Fibroblast of lung (primary cell): Measurements from ENCODE around the gene ZMAT2. TPM values are rescaled to one million over a fixed set of nuclear protein-coding genes. Genes with fewer than 3 reads are reported as not detected.

ENCODE experiments used
- DNase-seq, 2 donors: peaks; one replicate each; pipeline versions ENCODE4 v3.0.0 to v3.0.0-alpha.2; 2010; ENCODE audit warnings: low read depth in 2 of 2
- H2AFZ ChIP-seq: 2 replicates; pipeline ENCODE4 v1.5.1; 2012; ENCODE audit warnings: low read length, control low read depth, inconsistent platforms
- H3K27ac ChIP-seq: 2 replicates; pipeline ENCODE4 v1.5.1; 2011; ENCODE audit warnings: low read length, control low read depth; ENCODE audit not compliant: insufficient read depth
- H3K27me3 ChIP-seq: 2 replicates; pipeline ENCODE4 v1.5.1; 2011; ENCODE audit warnings: mild to moderate bottlenecking, low read length; ENCODE audit not compliant: control insufficient read depth, insufficient read depth
- H3K36me3 ChIP-seq: 2 replicates; pipeline ENCODE4 v1.5.1; 2011; ENCODE audit warnings: low read length; ENCODE audit not compliant: control insufficient read depth, insufficient read depth
- H3K4me1 ChIP-seq: 2 replicates; pipeline ENCODE4 v1.5.1; 2011; ENCODE audit warnings: low read length; ENCODE audit not compliant: control insufficient read depth, insufficient read depth; ENCODE audit errors: extremely low read depth
- H3K4me2 ChIP-seq: 2 replicates; pipeline ENCODE4 v1.5.1; 2011; ENCODE audit warnings: low read length, control low read depth; ENCODE audit not compliant: insufficient read depth; ENCODE audit errors: extremely low read depth
- H3K4me3 ChIP-seq, 4 experiments: fragments of 200-600 bp in 1 of 4; sonication (generic) in 1 of 4; replicated peaks in 1 of 4; 2 replicates each; pipeline ENCODE4 v1.5.1; 2011 to 2016; ENCODE audit warnings: low read length in 4 of 4, low read depth in 3 of 4, mild to moderate bottlenecking in 3 of 4, control low read depth in 2 of 4, inconsistent platforms in 1 of 4, mixed read lengths in 1 of 4; ENCODE audit not compliant: insufficient read depth in 1 of 4; ENCODE audit errors: control extremely low read depth in 1 of 4
- H3K79me2 ChIP-seq: 2 replicates; pipeline ENCODE4 v1.5.1; 2012; ENCODE audit warnings: mild to moderate bottlenecking, low read length, inconsistent platforms; ENCODE audit not compliant: control insufficient read depth, insufficient read depth
- H3K9ac ChIP-seq: 2 replicates; pipeline ENCODE4 v1.5.1; 2011; ENCODE audit warnings: mild to moderate bottlenecking, low read length, control low read depth; ENCODE audit not compliant: insufficient read depth
- H3K9me3 ChIP-seq: 2 replicates; pipeline ENCODE4 v1.5.1; 2012; ENCODE audit warnings: low read depth, low read length; ENCODE audit not compliant: control insufficient read depth, insufficient read depth
- H4K20me1 ChIP-seq: 2 replicates; pipeline ENCODE4 v1.5.1; 2011; ENCODE audit warnings: low read length; ENCODE audit not compliant: control insufficient read depth, insufficient read depth; ENCODE audit errors: extremely low read depth
- CTCF ChIP-seq, 2 donors: IDR thresholded peaks in 1 of 2; conservative IDR thresholded peaks in 1 of 2; 1 replicate in 1 of 2; 2 replicates in 1 of 2; pipeline ENCODE4 v1.5.1; 2011 to 2012; ENCODE audit warnings: low read length in 2 of 2, control low read depth in 1 of 2, inconsistent platforms in 1 of 2, low read depth in 1 of 2, mild to moderate bottlenecking in 1 of 2
- EZH2 ChIP-seq: IDR thresholded peaks from 2 replicates; pipeline ENCODE4 v1.5.1; 2012; ENCODE audit warnings: low read length, control low read depth, mild to moderate bottlenecking; ENCODE audit errors: missing control alignments
- polyA plus RNA-seq, 2 donors: library from polyadenylated mRNA; depleted of rRNA in 1 of 2; stranded (reverse) in 1 of 2; unstranded in 1 of 2; fragments of >200 nt; gene quantifications; 2 replicates each; pipeline ENCODE4 v1.2.1, GENCODE V29; 2011 to 2012; ENCODE audit warnings: missing spikeins in 1 of 2
- total RNA-seq: library from RNA; depleted of rRNA; stranded (reverse); fragments of >200 nt; gene quantifications from 2 replicates; pipeline ENCODE4 v1.2.1, GENCODE V29; 2014

Gene ZMAT2
- total and polyA plus RNA-seq, 2 donors (not counting 1 experiment from before 2014, with no cell fraction given), result 69.4 to 85.6 TPM

- Histone ChIP-seq H3K4me1 (no peaks in the 10 kb centered on the region), H3K4me3 (no peak overlapping the region), H3K36me3 (peaks cover 25% of the 10 kb centered on the region), H3K27me3 (no peaks in the 10 kb centered on the region), H3K4me2 (no peak overlapping the region), H3K27ac (no peak overlapping the region), H3K9ac (no peak overlapping the region), H4K20me1 (no peaks in the 10 kb centered on the region), H3K9me3 (no peaks in the 10 kb centered on the region), H3K79me2 (no peaks in the 10 kb centered on the region), H2AFZ (no peak overlapping the region)
- TF ChIP-seq EZH2, result no peak
- no peak for TF ChIP-seq CTCF (conservative IDR thresholded peaks at IDR 0.05 in 1 of 2, IDR thresholded peaks at IDR 0.05 in 1 of 2; ENCODE audit: low read depth in 1 of 2, low read length in 2 of 2)
- DNase-seq, result no peak
These were observed 26.0 kb upstream of the ZMAT2 start for GRCh38 chr5:140674211-140674610.

GRCh38 chr5:140674629-140675028 lies 25.6 kb upstream of the ZMAT2 start:
- TF ChIP-seq CTCF (conservative IDR thresholded peaks at IDR 0.05 in 1 of 2, IDR thresholded peaks at IDR 0.05 in 1 of 2; ENCODE audit: low read depth in 1 of 2, low read length in 2 of 2), result no peak
- no peak for TF ChIP-seq EZH2
- no peak overlapping the region for H2AFZ ChIP-seq
- DNase-seq, result no peak
- H3K9ac ChIP-seq, result no peak overlapping the region
- H3K27me3 ChIP-seq, result no peaks in the 10 kb centered on the region
- no peaks in the 10 kb centered on the region for H4K20me1 ChIP-seq
- H3K9me3 ChIP-seq, result no peaks in the 10 kb centered on the region
- H3K4me2 ChIP-seq, result no peak overlapping the region
- H3K79me2 ChIP-seq, result no peaks in the 10 kb centered on the region
- no peaks in the 10 kb centered on the region for H3K4me1 ChIP-seq
- peaks cover 22% of the 10 kb centered on the region for H3K36me3 ChIP-seq
- H3K27ac ChIP-seq, result no peak overlapping the region
- H3K4me3 ChIP-seq, result no peak overlapping the region

DNA sequence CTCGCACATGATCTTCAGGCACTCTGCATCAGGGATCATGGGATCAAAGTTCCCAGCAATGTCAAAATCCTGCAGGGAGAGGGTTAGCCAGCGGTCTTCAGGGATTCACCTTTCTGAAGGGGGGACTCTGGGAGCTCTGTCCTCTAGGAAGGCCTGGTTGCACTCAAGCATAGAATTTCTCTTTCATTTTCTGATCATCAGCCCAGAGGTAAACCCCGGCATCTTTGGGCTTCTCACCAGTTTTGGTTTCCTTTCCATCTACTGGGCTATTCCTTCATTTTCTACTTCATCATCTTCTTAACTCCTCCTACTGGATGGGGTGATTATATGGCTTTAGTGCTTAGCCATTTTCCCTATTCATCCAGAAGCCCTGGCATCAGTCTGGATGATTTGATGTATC lies 22.3 kb upstream of the ZMAT2 start:
- peaks cover 22% of the 10 kb centered on the region for H3K36me3 ChIP-seq
- no peak overlapping the region for H3K9ac ChIP-seq
- no peaks in the 10 kb centered on the region for H3K27me3 ChIP-seq
- H4K20me1 ChIP-seq, result no peaks in the 10 kb centered on the region
- TF ChIP-seq CTCF (conservative IDR thresholded peaks at IDR 0.05 in 1 of 2, IDR thresholded peaks at IDR 0.05 in 1 of 2; ENCODE audit: low read depth in 1 of 2, low read length in 2 of 2) (no peak), EZH2 (no peak)
- no peak for DNase-seq
- H3K4me1 ChIP-seq, result no peaks in the 10 kb centered on the region
- no peak overlapping the region for H3K4me2 ChIP-seq
- no peak overlapping the region for H2AFZ ChIP-seq
- no peak overlapping the region for H3K27ac ChIP-seq
- no peak overlapping the region for H3K4me3 ChIP-seq
- no peaks in the 10 kb centered on the region for H3K9me3 ChIP-seq
- H3K79me2 ChIP-seq, result no peaks in the 10 kb centered on the region
